GM12875 (cell line): ENCODE data around the gene GGTLC1.

Experiments
- H3K4me3 ChIP-seq: one replicate; pipeline ENCODE4 v1.5.1; 2011; ENCODE audit warnings: low read depth, low read length, control low read depth
- TF ChIP-seq, protein P1 (sequence below): IDR thresholded peaks from 2 replicates; pipeline ENCODE4 v1.5.1; 2011; ENCODE audit warnings: low read depth, mild to moderate bottlenecking, control low read depth, inconsistent platforms, low read length, moderate library complexity, borderline replicate concordance; ENCODE audit not compliant: insufficient read depth

The GGTLC1 gene

GRCh38 chr20:23988561-23988960 is at the start of gene GGTLC1:
Gene GGTLC1 (minus strand): TSS chr20:23988779. CDS start chr20:23986611, 2,168 bp downstream.
- H3K4me3 ChIP-seq, result no peak within 1 kb of the TSS
- TF ChIP-seq, protein P1, sequence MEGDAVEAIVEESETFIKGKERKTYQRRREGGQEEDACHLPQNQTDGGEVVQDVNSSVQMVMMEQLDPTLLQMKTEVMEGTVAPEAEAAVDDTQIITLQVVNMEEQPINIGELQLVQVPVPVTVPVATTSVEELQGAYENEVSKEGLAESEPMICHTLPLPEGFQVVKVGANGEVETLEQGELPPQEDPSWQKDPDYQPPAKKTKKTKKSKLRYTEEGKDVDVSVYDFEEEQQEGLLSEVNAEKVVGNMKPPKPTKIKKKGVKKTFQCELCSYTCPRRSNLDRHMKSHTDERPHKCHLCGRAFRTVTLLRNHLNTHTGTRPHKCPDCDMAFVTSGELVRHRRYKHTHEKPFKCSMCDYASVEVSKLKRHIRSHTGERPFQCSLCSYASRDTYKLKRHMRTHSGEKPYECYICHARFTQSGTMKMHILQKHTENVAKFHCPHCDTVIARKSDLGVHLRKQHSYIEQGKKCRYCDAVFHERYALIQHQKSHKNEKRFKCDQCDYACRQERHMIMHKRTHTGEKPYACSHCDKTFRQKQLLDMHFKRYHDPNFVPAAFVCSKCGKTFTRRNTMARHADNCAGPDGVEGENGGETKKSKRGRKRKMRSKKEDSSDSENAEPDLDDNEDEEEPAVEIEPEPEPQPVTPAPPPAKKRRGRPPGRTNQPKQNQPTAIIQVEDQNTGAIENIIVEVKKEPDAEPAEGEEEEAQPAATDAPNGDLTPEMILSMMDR, result no peak

GRCh38 chr20:24034820-24035219 is 46.2 kb upstream of the GGTLC1 start:
- H3K4me3 ChIP-seq, result no peak overlapping the region
- TF ChIP-seq, protein P1, result no peak

DNA sequence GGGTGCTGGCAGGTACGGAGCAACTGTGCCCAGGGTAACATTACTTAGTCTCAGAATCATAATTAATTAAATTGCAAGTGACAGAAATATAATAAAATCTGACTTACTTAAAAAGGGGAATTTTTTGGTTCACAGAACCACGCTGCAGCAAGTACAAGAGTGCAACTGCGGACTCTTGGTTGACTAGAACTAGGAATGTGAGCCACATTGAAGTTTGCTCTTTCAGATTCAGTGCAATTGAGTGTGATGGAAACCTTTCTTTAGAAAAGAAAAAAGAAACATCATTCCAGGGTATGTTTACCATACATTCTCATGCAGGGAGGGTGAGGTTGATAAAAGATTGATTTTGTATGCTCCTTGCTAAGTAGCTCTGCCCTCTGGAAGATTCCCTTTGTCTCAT is 45.0 kb upstream of the GGTLC1 start:
- H3K4me3 ChIP-seq, result no peak overlapping the region
- TF ChIP-seq, protein P1, result no peak

- H3K4me3 ChIP-seq, result no peak overlapping the region
- TF ChIP-seq, protein P1, result no peak
These were observed 44.6 kb upstream of the GGTLC1 start for GRCh38 chr20:24033151-24033550.

GRCh38 chr20:24032400-24032898 is 43.9 kb upstream of the GGTLC1 start:
- TF ChIP-seq, protein P1, result no peak
- no peak overlapping the region for H3K4me3 ChIP-seq

GRCh38 chr20:24027229-24027628 is 38.6 kb upstream of the GGTLC1 start:
- H3K4me3 ChIP-seq, result no peak overlapping the region
- TF ChIP-seq, protein P1, result no peak

DNA sequence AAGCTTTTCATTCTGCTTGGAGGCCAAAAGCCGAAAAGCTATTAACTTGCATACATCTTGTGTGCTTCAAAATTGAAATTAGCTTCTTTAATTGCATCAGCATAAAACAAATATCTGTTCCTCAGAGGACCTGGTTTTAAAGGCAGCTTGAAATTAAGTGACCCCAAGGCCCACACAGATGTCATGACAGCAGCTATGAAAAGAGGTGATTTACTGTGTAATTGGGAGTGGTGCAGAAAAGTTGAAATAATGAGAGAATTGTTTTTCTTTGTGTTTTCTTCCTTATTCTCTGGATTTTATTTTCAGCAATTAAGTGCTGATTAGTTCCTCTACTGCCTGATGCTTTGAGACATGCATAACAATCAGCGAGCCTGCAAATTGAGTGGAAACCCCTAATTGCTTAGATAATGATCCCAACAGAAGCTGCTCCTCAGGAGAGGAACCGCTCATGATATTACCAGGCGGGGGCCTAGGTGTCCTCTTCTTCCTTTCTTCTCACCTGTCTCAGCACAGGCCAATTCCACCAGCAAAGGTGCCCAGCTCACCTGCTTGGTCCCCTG is 34.1 kb upstream of the GGTLC1 start:
- TF ChIP-seq, protein P1, result no peak
- H3K4me3 ChIP-seq, result no peak overlapping the region
